GM19372 (cell line): Measurements from ENCODE around the gene PRIM1.
"Not testable (repeated sequence)": the region's sequence is repeated elsewhere in the genome, so short reads cannot be mapped to it uniquely, and the experiment has no call there.

Experiments
- ATAC-seq: cut with Tn5 transposase; IDR thresholded peaks from one replicate; pipeline ENCODE4 v1.9.1; 2021; ENCODE audit warnings: mild to moderate bottlenecking, low read depth, moderate library complexity; ENCODE audit not compliant: unreplicated experiment

Gene PRIM1

GRCh38 chr12:56751712-56752598, at the start of gene PRIM1:
TSS of gene PRIM1 (minus strand) at chr12:56752323. CDS start at chr12:56752298, 25 bp downstream.
- peak; percentile 74 for ATAC-seq

DNA sequence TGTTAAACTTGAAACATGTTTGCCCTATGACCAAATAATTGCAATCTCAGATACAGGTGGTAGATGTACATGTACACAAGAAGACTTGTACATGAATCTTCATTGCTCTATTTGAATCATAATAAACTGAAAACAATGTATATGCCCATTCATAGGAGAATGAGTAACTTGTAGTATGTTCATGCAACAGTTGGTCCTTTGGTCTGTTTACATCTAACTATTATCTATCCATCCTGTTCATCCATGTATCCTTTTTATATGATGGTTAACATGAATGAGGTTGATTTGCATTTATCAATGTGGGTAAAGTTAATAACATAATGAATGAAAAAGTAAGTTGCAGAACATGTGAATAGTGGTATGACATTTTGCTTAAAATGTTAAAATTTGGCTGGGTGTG, 48.1 kb upstream of the PRIM1 start:
- no peak for ATAC-seq

- not testable (repeated sequence) for ATAC-seq
Measured at GRCh38 chr12:56799345-56799744, 47.2 kb upstream of the PRIM1 start.

- ATAC-seq = not testable (repeated sequence)
Measured at GRCh38 chr12:56795791-56796190, 43.7 kb upstream of the PRIM1 start.

GRCh38 chr12:56795046-56795562, 43.0 kb upstream of the PRIM1 start:
- not testable (repeated sequence) for ATAC-seq

DNA sequence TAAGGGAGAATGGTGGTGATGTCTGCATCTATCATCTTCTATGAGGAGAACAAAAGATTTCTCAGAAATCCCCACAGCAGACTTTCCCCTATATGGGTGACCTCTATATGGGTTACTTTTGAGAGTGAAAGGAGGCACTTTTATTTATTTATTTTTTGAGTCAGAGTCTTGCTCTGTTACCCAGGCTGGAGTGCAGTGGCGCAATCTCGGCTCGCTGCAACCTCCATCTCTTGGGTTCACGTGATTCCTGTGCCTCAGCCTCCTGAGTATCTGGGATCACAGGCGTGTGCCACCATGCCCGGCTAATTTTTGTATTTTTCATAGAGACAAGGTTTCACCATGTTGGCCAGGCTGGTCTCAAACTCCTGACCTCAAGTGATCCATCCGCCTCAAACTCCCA, 41.0 kb upstream of the PRIM1 start:
- ATAC-seq = not testable (repeated sequence)

DNA sequence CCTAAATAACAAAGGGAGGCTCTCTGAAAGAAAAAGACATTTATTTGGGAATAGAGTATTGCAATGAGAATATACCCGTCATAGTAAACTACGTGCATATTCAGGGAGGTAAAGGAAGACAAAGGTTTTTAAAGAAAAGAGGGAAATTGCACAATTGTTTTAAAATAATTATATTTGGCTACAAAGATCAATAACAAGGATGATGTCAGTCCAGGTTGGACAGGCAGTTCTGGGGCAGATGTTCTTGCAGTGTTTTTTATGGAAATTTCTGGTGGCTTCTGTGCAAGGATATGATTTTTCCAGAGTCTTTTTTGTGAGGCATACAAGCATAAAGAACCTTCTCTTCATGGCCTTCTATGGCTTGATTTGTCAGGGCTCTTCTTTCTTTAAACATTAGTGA, 40.6 kb upstream of the PRIM1 start:
- ATAC-seq = no peak

GRCh38 chr12:56789429-56789828, 37.3 kb upstream of the PRIM1 start:
- not testable (repeated sequence) for ATAC-seq

GRCh38 chr12:56787498-56787897, 35.4 kb upstream of the PRIM1 start:
- no peak for ATAC-seq

DNA sequence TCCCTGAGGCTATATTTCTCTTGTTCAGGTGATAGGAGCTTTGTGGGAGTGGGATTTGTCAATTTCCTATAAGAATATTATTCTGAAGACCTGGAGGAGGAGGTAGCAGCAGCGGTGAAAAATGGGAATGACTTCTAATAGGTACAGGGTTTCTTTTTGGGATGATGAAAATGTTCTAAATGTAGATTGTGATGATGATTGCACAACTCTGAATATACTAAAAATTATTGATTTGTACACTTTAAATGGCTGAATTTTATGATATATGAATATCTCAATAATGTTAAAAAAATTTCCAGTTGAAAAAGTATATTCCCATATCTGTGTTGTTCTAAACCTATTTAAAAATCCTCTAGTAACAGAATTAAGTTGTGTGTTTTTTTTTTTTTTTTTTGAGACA, 33.8 kb upstream of the PRIM1 start:
- no peak for ATAC-seq

GRCh38 chr12:56785141-56785865, 33.2 kb upstream of the PRIM1 start:
- ATAC-seq = no peak

GRCh38 chr12:56781726-56782125, 29.6 kb upstream of the PRIM1 start:
- no peak for ATAC-seq

GRCh38 chr12:56778756-56779155, 26.6 kb upstream of the PRIM1 start:
- no peak for ATAC-seq

GRCh38 chr12:56776654-56777053, 24.5 kb upstream of the PRIM1 start:
- ATAC-seq = no peak

- ATAC-seq = no peak
Measured at GRCh38 chr12:56775638-56776037, 23.5 kb upstream of the PRIM1 start.

DNA sequence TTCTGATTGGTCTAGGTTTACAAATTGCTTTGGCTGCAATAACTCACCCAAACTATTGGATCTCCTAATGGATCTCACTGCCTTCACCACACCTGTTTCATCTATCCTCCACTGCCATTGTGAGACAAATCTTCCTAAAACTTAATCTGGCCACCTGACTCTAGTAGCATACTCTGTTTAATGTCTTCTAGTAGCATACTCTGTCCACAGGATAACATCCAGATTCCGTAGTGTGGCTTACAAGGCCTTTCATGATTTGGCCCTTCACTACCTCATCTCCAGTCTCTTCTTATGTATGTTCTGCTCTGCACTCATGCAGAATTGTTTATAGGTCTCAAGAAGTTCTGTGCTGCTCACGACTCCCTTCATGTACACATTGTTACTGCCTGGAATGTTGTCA, 21.0 kb upstream of the PRIM1 start:
- ATAC-seq = no peak

GRCh38 chr12:56772625-56773024, 20.5 kb upstream of the PRIM1 start:
- ATAC-seq = no peak

- no peak for ATAC-seq
Measured at GRCh38 chr12:56769868-56770267, 17.7 kb upstream of the PRIM1 start.

DNA sequence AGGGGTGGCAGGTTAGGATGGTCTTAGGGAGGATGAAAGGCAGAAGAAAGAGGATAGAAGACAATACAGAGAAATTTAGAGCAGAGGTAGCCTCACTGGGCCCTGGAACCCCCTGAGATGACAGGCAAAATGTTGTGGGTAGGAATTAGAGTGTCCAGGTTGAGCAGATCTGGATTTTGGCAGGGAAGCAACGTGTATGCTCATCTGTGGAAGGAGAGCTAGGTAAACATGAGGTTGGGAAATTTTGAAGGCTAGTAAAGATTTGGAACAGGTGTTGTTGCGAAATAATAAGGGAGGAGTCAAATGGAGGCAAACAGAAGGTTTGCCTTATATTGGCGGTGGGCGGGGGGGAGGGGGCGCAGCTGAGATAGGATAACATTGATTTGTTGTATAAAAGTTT, 16.3 kb upstream of the PRIM1 start:
- ATAC-seq = no peak

- ATAC-seq = peak; percentile 99
Measured at GRCh38 chr12:56766535-56766934, 14.4 kb upstream of the PRIM1 start.
